SH-SY5Y (cell line): ENCODE results near the gene SIRPA.

Experiments
- GATA2 ChIP-seq: IDR thresholded peaks from 2 replicates; pipeline ENCODE4 v1.6.1; 2011; ENCODE audit warnings: mild to moderate bottlenecking, low read depth, low read length
- GATA3 ChIP-seq: IDR thresholded peaks from 2 replicates; pipeline ENCODE4 v1.6.1; 2011; ENCODE audit warnings: low read depth, mild to moderate bottlenecking, low read length, moderate library complexity

GRCh38 chr20:1944345-1945091, 49.3 kb downstream of the SIRPA start:
- no peak for TF ChIP-seq GATA2
- TF ChIP-seq GATA3, result no peak
